Loucy (cell line): ENCODE measurements around the gene CDYL.

Experiments used
- EZH2phosphoT487 ChIP-seq: fragments of 200-600 bp; IDR thresholded peaks from 2 replicates; pipeline ENCODE4 v1.6.1; 2018; ENCODE audit warnings: antibody characterized with exemption, mild to moderate bottlenecking, moderate library complexity, borderline replicate concordance
- TF ChIP-seq, protein P1 (sequence below): fragments of 200-600 bp; sonication (generic); conservative IDR thresholded peaks from 2 replicates; pipeline ENCODE4 v1.5.1; 2014; ENCODE audit warnings: mild to moderate bottlenecking, antibody characterized with exemption, low read length

DNA sequence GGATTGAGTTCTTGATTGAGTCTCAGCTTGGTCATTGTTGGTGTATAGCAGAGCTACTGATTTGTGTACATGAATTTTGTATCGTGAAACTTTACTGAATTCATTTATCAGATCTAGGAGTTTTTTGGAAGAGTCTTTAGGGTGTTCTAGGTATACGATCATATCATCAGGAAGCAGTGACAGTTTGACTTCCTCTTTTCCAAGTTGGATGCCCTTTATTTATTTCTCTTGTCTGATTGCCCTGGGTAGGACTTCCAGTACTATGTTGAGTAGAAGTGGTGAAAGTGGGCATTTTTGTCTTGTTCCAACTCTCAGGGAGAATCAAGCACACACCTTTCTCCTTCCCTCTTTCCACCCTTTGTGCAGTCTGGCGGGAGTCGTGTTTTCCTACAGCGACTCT, 201.3 kb downstream of the CDYL start:
- TF ChIP-seq, protein P1, sequence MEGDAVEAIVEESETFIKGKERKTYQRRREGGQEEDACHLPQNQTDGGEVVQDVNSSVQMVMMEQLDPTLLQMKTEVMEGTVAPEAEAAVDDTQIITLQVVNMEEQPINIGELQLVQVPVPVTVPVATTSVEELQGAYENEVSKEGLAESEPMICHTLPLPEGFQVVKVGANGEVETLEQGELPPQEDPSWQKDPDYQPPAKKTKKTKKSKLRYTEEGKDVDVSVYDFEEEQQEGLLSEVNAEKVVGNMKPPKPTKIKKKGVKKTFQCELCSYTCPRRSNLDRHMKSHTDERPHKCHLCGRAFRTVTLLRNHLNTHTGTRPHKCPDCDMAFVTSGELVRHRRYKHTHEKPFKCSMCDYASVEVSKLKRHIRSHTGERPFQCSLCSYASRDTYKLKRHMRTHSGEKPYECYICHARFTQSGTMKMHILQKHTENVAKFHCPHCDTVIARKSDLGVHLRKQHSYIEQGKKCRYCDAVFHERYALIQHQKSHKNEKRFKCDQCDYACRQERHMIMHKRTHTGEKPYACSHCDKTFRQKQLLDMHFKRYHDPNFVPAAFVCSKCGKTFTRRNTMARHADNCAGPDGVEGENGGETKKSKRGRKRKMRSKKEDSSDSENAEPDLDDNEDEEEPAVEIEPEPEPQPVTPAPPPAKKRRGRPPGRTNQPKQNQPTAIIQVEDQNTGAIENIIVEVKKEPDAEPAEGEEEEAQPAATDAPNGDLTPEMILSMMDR = no peak
- TF ChIP-seq EZH2phosphoT487 = no peak
